Activated CD4-positive, alpha-beta T cell treated with anti-CD3 and anti-CD28 coated beads, Interleukin-2, amount 10 ng/mL, durations not matched to agents 24 days and 14 days (primary cell): ENCODE results near the gene ABCD4. TPM values are rescaled to one million over a fixed set of nuclear protein-coding genes. Genes with fewer than 3 reads are reported as not detected.

Experiments used
- DNase-seq: peaks from one replicate; pipeline ENCODE4 v3.0.0; 2022
- H3K27ac Mint-ChIP-seq: one replicate; pipeline ENCODE4 v1.8.0; 2022; ENCODE audit warnings: mild to moderate bottlenecking, mixed read lengths
- H3K27me3 Mint-ChIP-seq: one replicate; pipeline ENCODE4 v1.8.0; 2022; ENCODE audit warnings: mixed read lengths
- H3K36me3 Mint-ChIP-seq: one replicate; pipeline ENCODE4 v1.8.0; 2022; ENCODE audit warnings: low read depth, mild to moderate bottlenecking, mixed read lengths
- H3K4me1 Mint-ChIP-seq: one replicate; pipeline ENCODE4 v1.8.0; 2021; ENCODE audit warnings: mixed read lengths
- H3K4me3 Mint-ChIP-seq: one replicate; pipeline ENCODE4 v1.8.0; 2022; ENCODE audit warnings: mild to moderate bottlenecking, moderate library complexity, mixed read lengths
- H3K9me3 Mint-ChIP-seq: one replicate; pipeline ENCODE4 v1.8.0; 2021; ENCODE audit warnings: mixed read lengths
- intact Hi-C: fragments of 100-400 bp; cut with micrococcal nuclease; formaldehyde crosslinking; loops from one replicate; pipeline ENCODE4 v1.15.1; 2023
- total RNA-seq: library from RNA; stranded (reverse); gene quantifications from 2 replicates; pipeline ENCODE4 v1.2.3, GENCODE V29; 2022

ABCD4 gene
- total RNA-seq, 1 donor from 2014 or later, result 42.9 TPM

GRCh38 chr14:74260525-74261233 is 42.1 kb downstream of the ABCD4 start:
- no peak for DNase-seq
- peaks cover 4% of the 10 kb centered on the region for H3K4me1 Mint-ChIP-seq
- no peaks in the 10 kb centered on the region for H3K9me3 Mint-ChIP-seq
- H3K27me3 Mint-ChIP-seq, result peaks cover 22% of the 10 kb centered on the region
- H3K27ac Mint-ChIP-seq, result no peak overlapping the region
- H3K36me3 Mint-ChIP-seq, result no peaks in the 10 kb centered on the region
- intact Hi-C loops, result no loop called here
- H3K4me3 Mint-ChIP-seq, result no peak overlapping the region

GRCh38 chr14:74259513-74259912 is 43.2 kb downstream of the ABCD4 start:
- Mint-ChIP-seq H3K4me3 (peak overlapping the region; percentile 11), H3K4me1 (peaks cover 4% of the 10 kb centered on the region), H3K9me3 (no peaks in the 10 kb centered on the region), H3K36me3 (no peaks in the 10 kb centered on the region), H3K27ac (no peak overlapping the region), H3K27me3 (peaks cover 27% of the 10 kb centered on the region)
- DNase-seq, result no peak
- intact Hi-C loops, result no loop called here

GRCh38 chr14:74258764-74259035 is 44.0 kb downstream of the ABCD4 start:
- Mint-ChIP-seq H3K27me3 (peaks cover 29% of the 10 kb centered on the region), H3K9me3 (no peaks in the 10 kb centered on the region), H3K4me3 (peak overlapping the region; percentile 11), H3K36me3 (no peaks in the 10 kb centered on the region), H3K4me1 (peaks cover 4% of the 10 kb centered on the region), H3K27ac (no peak overlapping the region)
- intact Hi-C loops, result no loop called here
- DNase-seq, result no peak

- Mint-ChIP-seq H3K36me3 (no peaks in the 10 kb centered on the region), H3K4me3 (peak overlapping the region; percentile 84)
These were observed 44.6 kb downstream of the ABCD4 start for GRCh38 chr14:74257941-74258763.

GRCh38 chr14:74257078-74257940 is 45.4 kb downstream of the ABCD4 start:
- Mint-ChIP-seq H3K9me3 (no peaks in the 10 kb centered on the region), H3K4me3 (peak overlapping the region; percentile 84), H3K4me1 (peaks cover 4% of the 10 kb centered on the region), H3K27me3 (peaks cover 28% of the 10 kb centered on the region), H3K27ac (peak overlapping the region; percentile 45), H3K36me3 (no peaks in the 10 kb centered on the region)
- peak; percentile 88 for DNase-seq
- intact Hi-C loops, result no loop called here

More at GRCh38 chr14:74257941-74258763, 44.6 kb downstream of the ABCD4 start:
- H3K9me3 Mint-ChIP-seq, result no peaks in the 10 kb centered on the region
- H3K27ac Mint-ChIP-seq, result peak overlapping the region; percentile 45
- intact Hi-C loops, result no loop called here
- H3K27me3 Mint-ChIP-seq, result peaks cover 27% of the 10 kb centered on the region
- peaks cover 4% of the 10 kb centered on the region for H3K4me1 Mint-ChIP-seq
- no peak for DNase-seq

- H3K27ac Mint-ChIP-seq, result no peak overlapping the region
These were observed 47.5 kb downstream of the ABCD4 start for GRCh38 chr14:74255281-74255680.

GRCh38 chr14:74249433-74250375 is 53.0 kb downstream of the ABCD4 start:
- no peaks in the 10 kb centered on the region for H3K9me3 Mint-ChIP-seq

More at GRCh38 chr14:74255281-74255680, 47.5 kb downstream of the ABCD4 start:
- Mint-ChIP-seq H3K9me3 (no peaks in the 10 kb centered on the region), H3K4me3 (no peak overlapping the region), H3K36me3 (no peaks in the 10 kb centered on the region), H3K27me3 (peaks cover 37% of the 10 kb centered on the region), H3K4me1 (peaks cover 9% of the 10 kb centered on the region)
- intact Hi-C loops, result no loop called here
- no peak for DNase-seq

GRCh38 chr14:74248017-74248416 is 54.7 kb downstream of the ABCD4 start:
- Mint-ChIP-seq H3K4me3 (no peak overlapping the region), H3K27me3 (peaks cover 60% of the 10 kb centered on the region), H3K36me3 (no peaks in the 10 kb centered on the region), H3K27ac (no peak overlapping the region), H3K4me1 (peaks cover 6% of the 10 kb centered on the region), H3K9me3 (no peaks in the 10 kb centered on the region)
- intact Hi-C loops, result no loop called here
- no peak for DNase-seq

More at GRCh38 chr14:74249433-74250375, 53.0 kb downstream of the ABCD4 start:
- DNase-seq, result no peak
- H3K27me3 Mint-ChIP-seq, result peaks cover 45% of the 10 kb centered on the region
- H3K27ac Mint-ChIP-seq, result no peak overlapping the region
- no peaks in the 10 kb centered on the region for H3K36me3 Mint-ChIP-seq
- H3K4me3 Mint-ChIP-seq, result no peak overlapping the region
- H3K4me1 Mint-ChIP-seq, result peaks cover 6% of the 10 kb centered on the region
- intact Hi-C loops, result no loop called here

GRCh38 chr14:74246542-74246941 is 56.2 kb downstream of the ABCD4 start:
- Mint-ChIP-seq H3K9me3 (no peaks in the 10 kb centered on the region), H3K36me3 (peaks cover 3% of the 10 kb centered on the region), H3K4me1 (peaks cover 9% of the 10 kb centered on the region), H3K27ac (no peak overlapping the region), H3K4me3 (no peak overlapping the region), H3K27me3 (peaks cover 69% of the 10 kb centered on the region)
- intact Hi-C loops, result no loop called here
- no peak for DNase-seq

GRCh38 chr14:74245292-74245691 is 57.4 kb downstream of the ABCD4 start:
- intact Hi-C loops, result no loop called here
- no peaks in the 10 kb centered on the region for H3K9me3 Mint-ChIP-seq
- H3K27me3 Mint-ChIP-seq, result peaks cover 76% of the 10 kb centered on the region
- no peak for DNase-seq
- H3K27ac Mint-ChIP-seq, result no peak overlapping the region
- peaks cover 3% of the 10 kb centered on the region for H3K36me3 Mint-ChIP-seq
- peaks cover 7% of the 10 kb centered on the region for H3K4me1 Mint-ChIP-seq
- H3K4me3 Mint-ChIP-seq, result no peak overlapping the region

- no peak overlapping the region for H3K4me3 Mint-ChIP-seq
- peaks cover 7% of the 10 kb centered on the region for H3K4me1 Mint-ChIP-seq
- no peak overlapping the region for H3K27ac Mint-ChIP-seq
- DNase-seq, result no peak
- peaks cover 72% of the 10 kb centered on the region for H3K27me3 Mint-ChIP-seq
- intact Hi-C loops, result no loop called here
- H3K36me3 Mint-ChIP-seq, result peaks cover 3% of the 10 kb centered on the region
- no peaks in the 10 kb centered on the region for H3K9me3 Mint-ChIP-seq
These were observed 58.6 kb downstream of the ABCD4 start for GRCh38 chr14:74244115-74244514.

GRCh38 chr14:74243051-74243450 is 59.7 kb downstream of the ABCD4 start:
- Mint-ChIP-seq H3K36me3 (peaks cover 3% of the 10 kb centered on the region), H3K4me3 (no peak overlapping the region), H3K4me1 (peaks cover 7% of the 10 kb centered on the region), H3K9me3 (no peaks in the 10 kb centered on the region), H3K27me3 (peaks cover 80% of the 10 kb centered on the region), H3K27ac (no peak overlapping the region)
- intact Hi-C loops, result no loop called here
- no peak for DNase-seq

- Mint-ChIP-seq H3K36me3 (peaks cover 3% of the 10 kb centered on the region), H3K27ac (no peak overlapping the region), H3K27me3 (peaks cover 82% of the 10 kb centered on the region), H3K9me3 (no peaks in the 10 kb centered on the region), H3K4me1 (peaks cover 7% of the 10 kb centered on the region), H3K4me3 (no peak overlapping the region)
- DNase-seq, result no peak
- intact Hi-C loops, result no loop called here
These were observed 60.0 kb downstream of the ABCD4 start for GRCh38 chr14:74242780-74243042.
